Body of pancreas (tissue), 4 donors: ENCODE results near the gene ONECUT1.

Source experiments
- POLR2A ChIP-seq, 3 donors: fragments of 450-650 bp; IDR thresholded peaks; one replicate each; pipeline ENCODE4 v1.6.1; 2016; ENCODE audit warnings: antibody characterized with exemption in 3 of 3, mild to moderate bottlenecking in 2 of 3
- TF ChIP-seq, protein P1 (sequence below), 7 experiments: fragments of 450-650 bp in 4 of 7; fragments of 200-600 bp in 3 of 7; sonication (generic) in 3 of 7; IDR thresholded peaks; one replicate each; pipeline ENCODE4 v1.5.1; 2016 to 2019; ENCODE audit warnings: antibody characterized with exemption in 7 of 7

DNA sequence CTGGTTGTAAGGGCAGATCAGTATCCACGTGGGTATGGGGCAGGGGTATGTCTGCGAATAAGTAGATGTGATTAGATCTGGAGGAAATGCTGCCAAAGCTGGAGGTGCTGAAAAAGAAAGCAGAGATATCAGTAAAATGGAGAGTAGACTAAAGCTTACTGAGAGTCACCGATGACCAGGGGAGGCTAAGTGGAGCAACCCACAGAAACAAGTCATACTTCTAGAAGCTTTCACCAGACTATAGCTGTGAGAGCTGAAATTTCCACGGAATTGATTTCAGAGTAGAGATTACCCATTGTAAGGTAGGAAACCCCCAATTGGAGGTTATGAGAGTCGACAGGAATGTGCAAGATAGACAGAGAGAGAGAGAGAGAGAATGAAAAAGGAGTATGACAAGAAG, 27.5 kb downstream of the ONECUT1 start:
- no peak for TF ChIP-seq POLR2A (IDR thresholded peaks at IDR 0.05)
- TF ChIP-seq, protein P1, sequence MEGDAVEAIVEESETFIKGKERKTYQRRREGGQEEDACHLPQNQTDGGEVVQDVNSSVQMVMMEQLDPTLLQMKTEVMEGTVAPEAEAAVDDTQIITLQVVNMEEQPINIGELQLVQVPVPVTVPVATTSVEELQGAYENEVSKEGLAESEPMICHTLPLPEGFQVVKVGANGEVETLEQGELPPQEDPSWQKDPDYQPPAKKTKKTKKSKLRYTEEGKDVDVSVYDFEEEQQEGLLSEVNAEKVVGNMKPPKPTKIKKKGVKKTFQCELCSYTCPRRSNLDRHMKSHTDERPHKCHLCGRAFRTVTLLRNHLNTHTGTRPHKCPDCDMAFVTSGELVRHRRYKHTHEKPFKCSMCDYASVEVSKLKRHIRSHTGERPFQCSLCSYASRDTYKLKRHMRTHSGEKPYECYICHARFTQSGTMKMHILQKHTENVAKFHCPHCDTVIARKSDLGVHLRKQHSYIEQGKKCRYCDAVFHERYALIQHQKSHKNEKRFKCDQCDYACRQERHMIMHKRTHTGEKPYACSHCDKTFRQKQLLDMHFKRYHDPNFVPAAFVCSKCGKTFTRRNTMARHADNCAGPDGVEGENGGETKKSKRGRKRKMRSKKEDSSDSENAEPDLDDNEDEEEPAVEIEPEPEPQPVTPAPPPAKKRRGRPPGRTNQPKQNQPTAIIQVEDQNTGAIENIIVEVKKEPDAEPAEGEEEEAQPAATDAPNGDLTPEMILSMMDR (IDR thresholded peaks at IDR 0.05): no peak
